ENCODE measurements around the gene CAMKK2.
A peak's percentile ranks its signal among the peaks of the same experiment; 100 is the strongest.
"Not testable (repeated sequence)": the region's sequence is repeated elsewhere in the genome, so short reads cannot be mapped to it uniquely, and the experiment has no call there.

The CAMKK2 gene

GRCh38 chr12:121245031-121245430, 51.5 kb downstream of the CAMKK2 start:
- no peak for DNase-seq

GRCh38 chr12:121241156-121241970, 55.1 kb downstream of the CAMKK2 start:
- DNase-seq, result no peak

- peak; percentile 86 for DNase-seq
These were observed 55.9 kb downstream of the CAMKK2 start for GRCh38 chr12:121240484-121241101.

GRCh38 chr12:121240062-121240420, 56.5 kb downstream of the CAMKK2 start:
- no peak for DNase-seq

- no peak for DNase-seq
These were observed 57.0 kb downstream of the CAMKK2 start for GRCh38 chr12:121239351-121240061.

- no peak for DNase-seq
These were observed 57.7 kb downstream of the CAMKK2 start for GRCh38 chr12:121238604-121239350.

- no peak for DNase-seq
These were observed 58.4 kb downstream of the CAMKK2 start for GRCh38 chr12:121238086-121238485.

GRCh38 chr12:121237415-121237814, 59.1 kb downstream of the CAMKK2 start:
- DNase-seq, result no peak

- no peak for DNase-seq
These were observed 59.7 kb downstream of the CAMKK2 start for GRCh38 chr12:121236776-121237175.

GRCh38 chr12:121233628-121234020, 62.9 kb downstream of the CAMKK2 start:
- no peak for DNase-seq

- DNase-seq, result no peak
These were observed 63.4 kb downstream of the CAMKK2 start for GRCh38 chr12:121232977-121233627.

GRCh38 chr12:121232163-121232562, 64.3 kb downstream of the CAMKK2 start:
- no peak for DNase-seq

GRCh38 chr12:121230538-121230907, 66.0 kb downstream of the CAMKK2 start:
- no peak for DNase-seq

- DNase-seq, result peak; percentile 59
These were observed 66.5 kb downstream of the CAMKK2 start for GRCh38 chr12:121229826-121230537.

- no peak for DNase-seq
These were observed 67.4 kb downstream of the CAMKK2 start for GRCh38 chr12:121228919-121229665.

GRCh38 chr12:121227294-121227693, 69.2 kb downstream of the CAMKK2 start:
- no peak for DNase-seq

- not testable (repeated sequence) for DNase-seq
These were observed 69.6 kb downstream of the CAMKK2 start for GRCh38 chr12:121226871-121227270.

- no peak for DNase-seq
These were observed 70.1 kb downstream of the CAMKK2 start for GRCh38 chr12:121226399-121226798.

GRCh38 chr12:121224591-121224990, 71.9 kb downstream of the CAMKK2 start:
- peak; percentile 52 for DNase-seq

GRCh38 chr12:121223292-121224285, 72.9 kb downstream of the CAMKK2 start:
- DNase-seq, result peak; percentile 45

Data from CD4-positive, alpha-beta T cell treated with Interleukin-4 for 4 hours (primary cell).